IMR-90 (cell line): ENCODE data around the gene TAGLN3.

ENCODE experiments used
- CHD1 ChIP-seq: IDR thresholded peaks from 2 replicates; pipeline ENCODE4 v1.6.1; 2012; ENCODE audit warnings: low read depth, low read length, improper control_type of control experiment
- FOS ChIP-seq: fragments of 150-350 bp; IDR thresholded peaks from 2 replicates; pipeline ENCODE4 v1.6.1; 2016; ENCODE audit warnings: low read depth, low read length
- MAFK ChIP-seq: IDR thresholded peaks from 2 replicates; pipeline ENCODE4 v1.6.1; 2012; ENCODE audit warnings: low read depth, low read length, improper control_type of control experiment
- MXI1 ChIP-seq: IDR thresholded peaks from 2 replicates; pipeline ENCODE4 v1.6.1; 2012; ENCODE audit warnings: low read depth, mild to moderate bottlenecking, low read length, moderate library complexity, borderline replicate concordance
- POLR2A ChIP-seq: IDR thresholded peaks from 2 replicates; pipeline ENCODE4 v1.6.1; 2012; ENCODE audit warnings: mild to moderate bottlenecking, low read depth, low read length
- RAD21 ChIP-seq: IDR thresholded peaks from 2 replicates; pipeline ENCODE4 v1.6.1; 2012; ENCODE audit warnings: low read length, improper control_type of control experiment
- SMC3 ChIP-seq: fragments of 150-350 bp; IDR thresholded peaks from 2 replicates; pipeline ENCODE4 v1.6.1; 2016; ENCODE audit warnings: low read depth, mild to moderate bottlenecking, antibody characterized with exemption, low read length, moderate library complexity
- TF ChIP-seq, protein P1 (sequence below): conservative IDR thresholded peaks from 2 replicates; pipeline ENCODE4 v1.5.1; 2012; ENCODE audit warnings: mild to moderate bottlenecking, low read depth, low read length, improper control_type of control experiment
- TF ChIP-seq, protein P2 (sequence below): fragments of 150-350 bp; IDR thresholded peaks from 2 replicates; pipeline ENCODE4 v1.6.1; 2016; ENCODE audit warnings: low read depth, mild to moderate bottlenecking, low read length, moderate library complexity, borderline replicate concordance
- TF ChIP-seq, protein P3 (sequence below): fragments of 150-350 bp; IDR thresholded peaks from 2 replicates; pipeline ENCODE4 v1.6.1; 2017; ENCODE audit warnings: mild to moderate bottlenecking, antibody characterized with exemption, low read length, low read depth

DNA sequence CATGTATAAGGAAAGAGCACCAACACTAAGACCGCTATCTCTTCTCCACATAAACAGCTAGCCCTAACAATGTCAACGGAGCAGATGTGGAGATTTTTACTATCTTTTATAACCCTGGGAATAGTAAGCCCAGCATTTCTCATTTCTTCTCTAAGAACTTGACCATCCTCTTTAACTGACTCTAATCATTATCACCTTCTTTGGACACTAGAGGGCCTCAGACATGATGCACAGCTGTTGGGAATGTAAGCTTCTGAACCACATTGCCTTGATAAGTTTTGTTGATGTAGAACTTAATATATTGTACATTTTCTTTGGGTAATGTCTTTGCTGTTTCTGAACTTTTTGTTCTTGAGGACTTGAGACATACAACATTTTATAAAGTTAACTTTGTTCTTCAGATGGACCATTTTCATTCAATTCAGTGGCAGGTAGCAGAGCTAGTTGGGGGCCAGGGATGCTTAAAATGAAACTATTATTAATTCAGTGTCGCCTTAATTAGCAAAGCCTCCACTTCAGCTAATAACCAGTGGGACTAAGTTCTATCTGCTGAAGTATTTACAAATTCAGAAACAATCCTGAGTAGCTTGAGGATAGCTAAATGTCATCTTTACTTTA is 9.6 kb upstream of the TAGLN3 start:
- no peak for TF ChIP-seq POLR2A
- TF ChIP-seq, protein P1, sequence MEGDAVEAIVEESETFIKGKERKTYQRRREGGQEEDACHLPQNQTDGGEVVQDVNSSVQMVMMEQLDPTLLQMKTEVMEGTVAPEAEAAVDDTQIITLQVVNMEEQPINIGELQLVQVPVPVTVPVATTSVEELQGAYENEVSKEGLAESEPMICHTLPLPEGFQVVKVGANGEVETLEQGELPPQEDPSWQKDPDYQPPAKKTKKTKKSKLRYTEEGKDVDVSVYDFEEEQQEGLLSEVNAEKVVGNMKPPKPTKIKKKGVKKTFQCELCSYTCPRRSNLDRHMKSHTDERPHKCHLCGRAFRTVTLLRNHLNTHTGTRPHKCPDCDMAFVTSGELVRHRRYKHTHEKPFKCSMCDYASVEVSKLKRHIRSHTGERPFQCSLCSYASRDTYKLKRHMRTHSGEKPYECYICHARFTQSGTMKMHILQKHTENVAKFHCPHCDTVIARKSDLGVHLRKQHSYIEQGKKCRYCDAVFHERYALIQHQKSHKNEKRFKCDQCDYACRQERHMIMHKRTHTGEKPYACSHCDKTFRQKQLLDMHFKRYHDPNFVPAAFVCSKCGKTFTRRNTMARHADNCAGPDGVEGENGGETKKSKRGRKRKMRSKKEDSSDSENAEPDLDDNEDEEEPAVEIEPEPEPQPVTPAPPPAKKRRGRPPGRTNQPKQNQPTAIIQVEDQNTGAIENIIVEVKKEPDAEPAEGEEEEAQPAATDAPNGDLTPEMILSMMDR, result peak; percentile 80
- no peak for TF ChIP-seq MAFK
- peak; percentile 82 for TF ChIP-seq RAD21
- TF ChIP-seq, protein P2, sequence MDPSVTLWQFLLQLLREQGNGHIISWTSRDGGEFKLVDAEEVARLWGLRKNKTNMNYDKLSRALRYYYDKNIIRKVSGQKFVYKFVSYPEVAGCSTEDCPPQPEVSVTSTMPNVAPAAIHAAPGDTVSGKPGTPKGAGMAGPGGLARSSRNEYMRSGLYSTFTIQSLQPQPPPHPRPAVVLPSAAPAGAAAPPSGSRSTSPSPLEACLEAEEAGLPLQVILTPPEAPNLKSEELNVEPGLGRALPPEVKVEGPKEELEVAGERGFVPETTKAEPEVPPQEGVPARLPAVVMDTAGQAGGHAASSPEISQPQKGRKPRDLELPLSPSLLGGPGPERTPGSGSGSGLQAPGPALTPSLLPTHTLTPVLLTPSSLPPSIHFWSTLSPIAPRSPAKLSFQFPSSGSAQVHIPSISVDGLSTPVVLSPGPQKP, result no peak
- TF ChIP-seq FOS, result no peak
- TF ChIP-seq, protein P3, sequence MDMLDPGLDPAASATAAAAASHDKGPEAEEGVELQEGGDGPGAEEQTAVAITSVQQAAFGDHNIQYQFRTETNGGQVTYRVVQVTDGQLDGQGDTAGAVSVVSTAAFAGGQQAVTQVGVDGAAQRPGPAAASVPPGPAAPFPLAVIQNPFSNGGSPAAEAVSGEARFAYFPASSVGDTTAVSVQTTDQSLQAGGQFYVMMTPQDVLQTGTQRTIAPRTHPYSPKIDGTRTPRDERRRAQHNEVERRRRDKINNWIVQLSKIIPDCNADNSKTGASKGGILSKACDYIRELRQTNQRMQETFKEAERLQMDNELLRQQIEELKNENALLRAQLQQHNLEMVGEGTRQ, result no peak
- TF ChIP-seq SMC3, result peak; percentile 94
- TF ChIP-seq MXI1, result no peak
- no peak for TF ChIP-seq CHD1
